GM19395 (cell line): Measurements from ENCODE around the gene PPM1G.
"Not testable (repeated sequence)": the region's sequence is repeated elsewhere in the genome, so short reads cannot be mapped to it uniquely, and the experiment has no call there.

Experiments used
- ATAC-seq: cut with Tn5 transposase; IDR thresholded peaks from one replicate; pipeline ENCODE4 v1.9.1; 2021; ENCODE audit warnings: mild to moderate bottlenecking, moderate library complexity; ENCODE audit not compliant: unreplicated experiment

The PPM1G gene, protein sequence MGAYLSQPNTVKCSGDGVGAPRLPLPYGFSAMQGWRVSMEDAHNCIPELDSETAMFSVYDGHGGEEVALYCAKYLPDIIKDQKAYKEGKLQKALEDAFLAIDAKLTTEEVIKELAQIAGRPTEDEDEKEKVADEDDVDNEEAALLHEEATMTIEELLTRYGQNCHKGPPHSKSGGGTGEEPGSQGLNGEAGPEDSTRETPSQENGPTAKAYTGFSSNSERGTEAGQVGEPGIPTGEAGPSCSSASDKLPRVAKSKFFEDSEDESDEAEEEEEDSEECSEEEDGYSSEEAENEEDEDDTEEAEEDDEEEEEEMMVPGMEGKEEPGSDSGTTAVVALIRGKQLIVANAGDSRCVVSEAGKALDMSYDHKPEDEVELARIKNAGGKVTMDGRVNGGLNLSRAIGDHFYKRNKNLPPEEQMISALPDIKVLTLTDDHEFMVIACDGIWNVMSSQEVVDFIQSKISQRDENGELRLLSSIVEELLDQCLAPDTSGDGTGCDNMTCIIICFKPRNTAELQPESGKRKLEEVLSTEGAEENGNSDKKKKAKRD

DNA sequence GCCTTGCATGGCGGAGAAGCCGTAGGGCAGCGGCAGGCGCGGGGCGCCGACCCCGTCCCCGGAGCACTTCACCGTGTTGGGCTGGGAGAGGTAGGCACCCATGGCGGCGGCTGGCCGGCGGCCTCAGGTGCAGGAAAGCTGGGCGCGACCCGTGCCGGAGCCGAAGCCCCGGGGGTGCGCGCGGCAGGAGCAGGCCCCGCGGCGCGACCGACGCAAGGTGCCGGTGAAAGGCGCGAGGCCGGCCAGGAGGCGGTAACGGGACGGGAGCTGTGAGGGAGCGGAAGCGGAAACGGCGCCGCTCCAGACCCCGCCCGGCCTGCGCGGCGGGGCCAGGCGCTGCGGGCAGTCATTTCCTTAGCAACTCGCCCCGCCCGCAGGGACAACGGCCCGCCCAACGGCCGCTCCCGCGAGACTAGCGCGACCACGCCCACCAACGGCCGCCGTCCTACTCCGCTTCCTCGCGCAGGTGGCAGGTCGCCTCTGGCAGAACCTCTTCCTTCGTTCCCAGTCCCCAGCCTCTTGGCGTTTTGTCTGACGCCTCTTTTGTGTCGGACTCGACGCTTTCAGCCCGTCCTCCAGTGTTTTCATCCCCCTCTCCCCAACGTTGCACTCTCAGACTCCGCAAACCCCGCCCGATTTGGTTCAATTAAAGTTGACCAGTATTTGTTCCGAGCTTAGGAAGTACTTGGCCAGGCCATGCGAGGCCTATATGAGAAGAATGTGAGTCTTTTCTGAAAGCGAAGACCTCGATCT is at the start of gene PPM1G:
PPM1G (minus strand) TSS at position 271 of the 753 bp plus-strand sequence; CDS start at position 102, 169 bp downstream.
- ATAC-seq, result peak; percentile 85

- no peak for ATAC-seq
These were observed 44.6 kb upstream of the PPM1G start for GRCh38 chr2:27453968-27454367.

- ATAC-seq, result no peak
These were observed 41.7 kb upstream of the PPM1G start for GRCh38 chr2:27451095-27451494.

GRCh38 chr2:27448381-27448780 is 39.0 kb upstream of the PPM1G start:
- ATAC-seq, result no peak

- no peak for ATAC-seq
These were observed 36.7 kb upstream of the PPM1G start for GRCh38 chr2:27446057-27446456.

- ATAC-seq, result no peak
These were observed 36.2 kb upstream of the PPM1G start for GRCh38 chr2:27445615-27446014.

DNA sequence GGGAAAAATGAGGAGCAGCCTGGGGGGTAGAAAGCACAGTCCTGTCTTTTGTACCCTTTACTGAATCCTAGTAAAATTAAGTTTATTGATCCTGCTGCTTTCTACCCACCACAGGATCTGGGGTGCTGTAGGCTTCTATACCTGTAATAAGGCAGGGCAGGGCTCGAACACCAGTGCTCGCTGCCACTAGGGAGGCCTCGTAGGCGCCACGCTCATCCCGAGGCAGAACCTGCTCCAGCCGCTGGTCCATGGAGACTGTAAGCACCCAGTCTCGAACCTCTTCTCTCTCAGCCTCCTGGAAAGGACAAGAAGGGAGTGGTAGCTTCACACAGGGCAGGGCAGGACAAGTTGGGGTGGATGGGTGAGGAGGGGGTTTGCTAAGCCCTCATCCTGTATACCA is 35.8 kb upstream of the PPM1G start:
- no peak for ATAC-seq

GRCh38 chr2:27442920-27443282 is 33.5 kb upstream of the PPM1G start:
- no peak for ATAC-seq

DNA sequence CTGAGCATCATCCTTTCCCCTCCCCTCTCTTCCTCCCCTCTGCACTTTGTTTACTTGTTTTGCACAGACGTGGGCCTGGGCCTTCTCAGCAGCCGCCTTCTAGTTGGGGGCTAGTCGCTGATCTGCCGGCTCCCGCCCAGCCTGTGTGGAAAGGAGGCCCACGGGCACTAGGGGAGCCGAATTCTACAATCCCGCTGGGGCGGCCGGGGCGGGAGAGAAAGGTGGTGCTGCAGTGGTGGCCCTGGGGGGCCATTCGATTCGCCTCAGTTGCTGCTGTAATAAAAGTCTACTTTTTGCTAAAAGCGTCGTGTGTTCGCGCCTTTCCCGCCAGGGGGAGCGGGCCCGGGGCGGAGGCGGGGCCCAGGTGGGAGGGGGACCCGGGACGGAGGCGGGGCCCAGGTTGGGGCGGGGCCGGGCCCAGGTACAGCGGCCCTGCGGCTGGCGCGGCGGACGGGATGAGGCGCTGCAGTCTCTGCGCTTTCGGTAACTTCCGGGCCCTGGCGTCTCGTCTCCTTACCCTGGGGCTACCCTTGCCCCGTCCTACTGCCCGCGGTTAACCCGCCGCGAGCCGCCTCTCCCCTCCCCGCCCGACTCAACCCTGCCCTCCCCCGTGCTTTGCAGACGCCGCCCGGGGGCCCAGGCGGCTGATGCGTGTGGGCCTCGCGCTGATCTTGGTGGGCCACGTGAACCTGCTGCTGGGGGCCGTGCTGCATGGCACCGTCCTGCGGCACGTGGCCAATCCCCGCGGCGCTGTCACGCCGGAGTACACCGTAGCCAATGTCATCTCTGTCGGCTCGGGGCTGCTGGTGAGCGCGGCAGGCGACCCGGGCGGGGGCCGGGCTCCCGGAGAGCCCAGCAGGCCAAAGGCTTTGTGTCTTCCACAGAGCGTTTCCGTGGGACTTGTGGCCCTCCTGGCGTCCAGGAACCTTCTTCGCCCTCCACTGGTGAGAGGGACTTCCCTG is 32.8 kb upstream of the PPM1G start, which contains the start of gene KRTCAP3:
KRTCAP3 (plus strand) TSS at position 424 of the 962 bp plus-strand sequence; CDS start at position 456, 32 bp downstream.
- ATAC-seq, result no peak

DNA sequence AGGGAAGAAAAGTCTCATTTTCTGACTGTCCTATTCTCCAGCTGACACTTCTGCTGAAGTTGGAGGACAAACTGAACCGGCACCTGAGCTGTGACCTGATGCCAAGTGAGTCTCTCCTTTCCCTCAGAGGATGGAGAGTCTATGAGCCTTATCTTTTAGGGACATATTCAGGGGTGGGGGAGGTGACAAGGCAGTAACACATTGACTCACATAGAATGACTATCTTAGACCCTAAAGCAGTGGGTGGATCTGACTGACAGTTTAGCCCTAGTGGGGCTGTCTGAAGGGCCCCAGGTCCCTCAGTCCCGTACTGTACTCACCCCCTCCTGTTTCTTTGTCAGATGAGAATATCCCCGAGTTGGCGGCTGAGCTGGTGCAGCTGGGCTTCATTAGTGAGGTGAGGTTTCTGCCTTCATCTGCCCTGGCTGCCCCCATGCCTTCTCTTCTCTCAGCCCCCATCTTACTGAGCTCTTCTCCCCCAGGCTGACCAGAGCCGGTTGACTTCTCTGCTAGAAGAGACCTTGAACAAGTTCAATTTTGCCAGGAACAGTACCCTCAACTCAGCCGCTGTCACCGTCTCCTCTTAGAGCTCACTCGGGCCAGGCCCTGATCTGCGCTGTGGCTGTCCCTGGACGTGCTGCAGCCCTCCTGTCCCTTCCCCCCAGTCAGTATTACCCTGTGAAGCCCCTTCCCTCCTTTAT is 32.0 kb upstream of the PPM1G start:
- ATAC-seq, result no peak

DNA sequence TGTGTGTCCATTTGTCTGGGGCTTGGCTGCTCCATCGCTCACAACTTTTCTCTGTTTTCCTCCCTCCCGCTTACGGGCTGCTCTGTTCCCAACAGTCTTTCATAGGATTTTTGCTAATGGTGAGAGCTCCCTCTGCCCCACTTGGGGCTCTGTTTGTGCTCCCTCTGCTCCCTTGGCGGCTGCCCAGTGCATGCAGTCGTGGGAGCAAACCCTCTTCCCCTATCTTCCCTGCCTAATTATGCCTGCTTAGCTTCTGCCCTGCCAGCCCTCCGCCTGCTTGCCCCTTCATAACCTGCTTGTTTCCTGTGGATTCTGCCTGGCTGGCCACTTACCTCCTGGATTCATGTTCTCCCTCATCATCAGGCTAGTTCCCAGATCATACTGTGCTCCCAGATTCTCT is 26.2 kb upstream of the PPM1G start:
- no peak for ATAC-seq

GRCh38 chr2:27431395-27431794 is 22.0 kb upstream of the PPM1G start:
- no peak for ATAC-seq

- peak; percentile 68 for ATAC-seq
These were observed 19.7 kb upstream of the PPM1G start for GRCh38 chr2:27428978-27429541.

DNA sequence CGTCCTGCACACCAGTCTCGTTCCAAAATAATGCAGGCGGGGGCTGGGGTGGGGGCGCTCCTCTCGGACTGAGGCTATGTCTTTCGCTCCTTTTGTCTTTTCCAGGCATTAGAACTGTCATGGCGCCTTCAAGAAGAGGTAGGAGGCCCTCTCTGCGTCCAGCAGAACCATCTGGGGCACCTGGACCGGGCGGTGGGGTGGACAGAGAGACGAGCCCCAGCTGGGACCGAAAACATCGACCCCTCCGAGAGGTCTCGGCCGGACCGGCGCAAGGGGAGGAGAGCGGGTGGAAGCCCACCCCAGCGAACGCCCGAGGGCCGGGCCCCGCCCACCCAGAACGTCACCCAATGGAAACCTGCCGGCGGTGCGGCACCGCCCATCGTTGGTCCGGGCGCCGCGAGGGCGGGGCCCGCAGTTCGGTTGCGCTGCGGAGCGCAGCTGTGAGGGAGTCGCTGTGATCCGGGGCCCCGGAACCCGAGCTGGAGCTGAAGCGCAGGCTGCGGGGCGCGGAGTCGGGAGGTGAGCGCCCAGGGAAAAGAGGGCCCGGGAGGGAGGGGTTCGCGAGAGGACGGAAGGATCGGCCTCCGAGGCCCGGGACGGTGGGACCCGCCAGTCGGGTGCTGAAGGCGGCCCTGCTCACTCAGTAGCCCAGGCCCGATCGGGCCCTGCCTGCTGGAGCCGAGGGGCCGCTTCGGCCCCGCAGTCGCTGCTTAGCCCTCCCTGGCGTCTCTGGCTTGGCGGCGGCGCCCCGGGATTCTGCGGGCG is 19.0 kb upstream of the PPM1G start, which contains the start of gene NRBP1:
NRBP1 (plus strand) TSS at position 419 of the 765 bp plus-strand sequence. CDS start 4,643 bp downstream, outside the sequence.
- ATAC-seq, result peak; percentile 85

- ATAC-seq, result no peak
These were observed 18.4 kb upstream of the PPM1G start for GRCh38 chr2:27427863-27428212.

DNA sequence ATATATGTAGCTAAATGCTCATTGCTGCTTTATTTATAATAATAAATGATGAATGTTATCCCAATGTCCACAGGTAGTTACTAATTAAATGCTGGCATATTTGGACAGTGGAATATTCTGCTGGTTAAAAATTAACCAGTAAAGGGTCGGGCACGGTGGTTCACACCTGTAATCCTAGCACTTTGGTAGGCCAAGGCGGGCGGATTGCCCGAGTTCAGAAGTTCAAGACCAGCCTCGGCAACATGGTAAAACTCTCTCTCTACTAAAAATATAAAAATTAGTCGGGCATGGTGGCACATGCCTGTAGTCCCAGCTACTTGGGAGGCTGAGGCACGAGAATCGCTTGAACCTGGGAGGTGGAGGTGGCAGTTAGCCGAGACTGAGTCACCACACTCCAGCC is 15.6 kb upstream of the PPM1G start:
- ATAC-seq, result not testable (repeated sequence)

- no peak for ATAC-seq
These were observed 13.6 kb upstream of the PPM1G start for GRCh38 chr2:27422958-27423357.

DNA sequence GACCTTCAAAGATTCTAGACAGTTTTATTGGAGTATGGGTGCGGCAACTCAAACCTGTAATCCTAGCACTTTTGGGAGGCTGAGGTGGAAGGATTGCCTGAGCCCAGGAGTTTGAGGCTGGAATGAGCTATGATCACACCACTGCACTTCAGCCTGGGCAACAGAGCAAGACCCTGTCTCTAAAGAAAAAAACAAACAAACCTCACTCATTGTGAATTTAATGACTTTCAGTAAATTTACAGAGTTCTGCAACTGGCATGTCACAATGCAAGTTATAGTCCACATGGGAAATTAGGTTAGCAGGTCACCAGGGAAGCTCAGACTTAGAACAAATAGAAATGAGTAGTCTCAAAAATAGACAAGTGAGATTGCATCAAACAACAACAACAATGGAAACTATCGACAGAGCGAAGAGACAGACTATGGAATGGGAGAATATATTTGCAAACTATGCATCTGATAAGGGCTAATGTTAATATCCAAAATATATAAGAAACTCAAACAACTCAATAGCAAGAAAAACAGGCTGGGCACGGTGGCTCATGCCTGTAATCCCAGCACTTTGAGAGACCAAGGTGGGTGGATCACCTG is 12.4 kb upstream of the PPM1G start:
- no peak for ATAC-seq

GRCh38 chr2:27420996-27421395 is 11.6 kb upstream of the PPM1G start:
- ATAC-seq, result no peak
